ENCODE results near the gene FMNL2.

DNA sequence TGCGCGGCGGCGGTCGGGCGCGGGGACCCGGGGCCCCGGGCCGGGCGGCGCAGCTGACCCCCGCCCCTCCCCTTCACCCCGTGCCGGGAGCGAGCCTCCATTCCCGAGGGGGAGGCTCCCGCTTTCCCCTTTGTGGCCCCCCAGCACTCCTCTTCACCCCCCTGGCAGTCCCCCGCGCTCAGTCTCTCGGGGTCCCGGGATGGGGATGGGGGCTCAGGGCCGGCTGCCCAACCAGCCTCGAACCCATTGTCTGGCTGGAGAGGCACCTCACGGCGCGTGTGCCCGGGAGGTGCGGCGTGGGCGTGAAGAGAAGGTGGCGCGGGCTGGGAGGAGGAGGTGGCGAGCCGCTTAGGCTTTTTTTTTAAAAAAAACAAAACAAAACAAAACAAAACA, 748 bp downstream of the FMNL2 start:
- TF ChIP-seq, protein P1, sequence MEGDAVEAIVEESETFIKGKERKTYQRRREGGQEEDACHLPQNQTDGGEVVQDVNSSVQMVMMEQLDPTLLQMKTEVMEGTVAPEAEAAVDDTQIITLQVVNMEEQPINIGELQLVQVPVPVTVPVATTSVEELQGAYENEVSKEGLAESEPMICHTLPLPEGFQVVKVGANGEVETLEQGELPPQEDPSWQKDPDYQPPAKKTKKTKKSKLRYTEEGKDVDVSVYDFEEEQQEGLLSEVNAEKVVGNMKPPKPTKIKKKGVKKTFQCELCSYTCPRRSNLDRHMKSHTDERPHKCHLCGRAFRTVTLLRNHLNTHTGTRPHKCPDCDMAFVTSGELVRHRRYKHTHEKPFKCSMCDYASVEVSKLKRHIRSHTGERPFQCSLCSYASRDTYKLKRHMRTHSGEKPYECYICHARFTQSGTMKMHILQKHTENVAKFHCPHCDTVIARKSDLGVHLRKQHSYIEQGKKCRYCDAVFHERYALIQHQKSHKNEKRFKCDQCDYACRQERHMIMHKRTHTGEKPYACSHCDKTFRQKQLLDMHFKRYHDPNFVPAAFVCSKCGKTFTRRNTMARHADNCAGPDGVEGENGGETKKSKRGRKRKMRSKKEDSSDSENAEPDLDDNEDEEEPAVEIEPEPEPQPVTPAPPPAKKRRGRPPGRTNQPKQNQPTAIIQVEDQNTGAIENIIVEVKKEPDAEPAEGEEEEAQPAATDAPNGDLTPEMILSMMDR (IDR thresholded peaks at IDR 0.05): no peak
- TF ChIP-seq EP300 (IDR thresholded peaks at IDR 0.05): no peak
